Epithelial cell of esophagus (primary cell): Measurements from ENCODE around the gene ZSWIM5.

Experiments used
- DNase-seq: peaks from one replicate; pipeline ENCODE4 v3.0.0; 2010; ENCODE audit warnings: low read depth
- H3K4me3 ChIP-seq: 2 replicates; pipeline ENCODE4 v1.5.1; 2011; ENCODE audit warnings: mild to moderate bottlenecking, low read length, control low read depth
- TF ChIP-seq, protein P1 (sequence below): IDR thresholded peaks from 2 replicates; pipeline ENCODE4 v1.5.1; 2011; ENCODE audit warnings: low read depth, mild to moderate bottlenecking, low read length, control low read depth, inconsistent platforms; ENCODE audit not compliant: insufficient read depth; ENCODE audit errors: missing control alignments

Gene ZSWIM5

DNA sequence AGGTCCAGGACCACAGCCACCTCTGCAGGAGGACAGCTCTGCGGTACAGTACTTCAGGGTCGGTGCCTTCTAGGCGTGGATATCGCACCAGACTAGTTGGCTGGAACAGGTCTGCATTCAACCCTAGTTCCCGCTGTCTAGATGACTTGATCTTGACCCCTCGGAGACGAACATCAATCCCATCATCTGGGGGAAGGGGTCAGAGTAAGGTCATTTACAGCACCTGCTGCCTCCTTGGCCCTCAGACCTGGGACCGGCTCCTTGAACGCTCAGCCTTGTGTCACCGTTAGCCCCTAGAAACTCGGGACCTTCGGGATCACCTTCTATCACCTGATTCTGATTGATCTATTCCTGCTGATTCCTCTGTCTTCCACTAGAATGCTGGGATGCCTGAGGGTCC lies 197.9 kb downstream of the ZSWIM5 start:
- no peak for DNase-seq
- H3K4me3 ChIP-seq, result no peak overlapping the region
- TF ChIP-seq, protein P1, sequence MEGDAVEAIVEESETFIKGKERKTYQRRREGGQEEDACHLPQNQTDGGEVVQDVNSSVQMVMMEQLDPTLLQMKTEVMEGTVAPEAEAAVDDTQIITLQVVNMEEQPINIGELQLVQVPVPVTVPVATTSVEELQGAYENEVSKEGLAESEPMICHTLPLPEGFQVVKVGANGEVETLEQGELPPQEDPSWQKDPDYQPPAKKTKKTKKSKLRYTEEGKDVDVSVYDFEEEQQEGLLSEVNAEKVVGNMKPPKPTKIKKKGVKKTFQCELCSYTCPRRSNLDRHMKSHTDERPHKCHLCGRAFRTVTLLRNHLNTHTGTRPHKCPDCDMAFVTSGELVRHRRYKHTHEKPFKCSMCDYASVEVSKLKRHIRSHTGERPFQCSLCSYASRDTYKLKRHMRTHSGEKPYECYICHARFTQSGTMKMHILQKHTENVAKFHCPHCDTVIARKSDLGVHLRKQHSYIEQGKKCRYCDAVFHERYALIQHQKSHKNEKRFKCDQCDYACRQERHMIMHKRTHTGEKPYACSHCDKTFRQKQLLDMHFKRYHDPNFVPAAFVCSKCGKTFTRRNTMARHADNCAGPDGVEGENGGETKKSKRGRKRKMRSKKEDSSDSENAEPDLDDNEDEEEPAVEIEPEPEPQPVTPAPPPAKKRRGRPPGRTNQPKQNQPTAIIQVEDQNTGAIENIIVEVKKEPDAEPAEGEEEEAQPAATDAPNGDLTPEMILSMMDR, result no peak

DNA sequence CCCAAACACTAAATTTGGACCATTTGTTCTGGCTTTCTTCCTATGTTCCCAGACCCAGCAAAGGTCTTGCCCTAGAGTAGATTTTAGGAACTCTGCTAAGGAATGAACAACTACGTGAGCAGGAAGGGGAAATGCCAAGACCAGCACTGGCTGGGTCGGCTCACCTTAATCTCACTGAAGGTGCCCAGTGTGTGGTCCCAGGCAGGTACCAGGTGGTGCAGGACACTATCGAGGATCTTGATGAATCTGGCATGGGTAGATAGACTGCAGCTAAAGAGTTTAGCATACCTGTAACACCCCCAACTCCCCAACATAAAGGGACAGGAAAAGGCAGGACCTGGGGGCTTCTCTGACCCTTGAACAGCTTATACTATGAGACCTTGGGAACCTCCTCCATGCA lies 198.3 kb downstream of the ZSWIM5 start:
- no peak overlapping the region for H3K4me3 ChIP-seq
- TF ChIP-seq, protein P1, result no peak
- DNase-seq, result no peak

DNA sequence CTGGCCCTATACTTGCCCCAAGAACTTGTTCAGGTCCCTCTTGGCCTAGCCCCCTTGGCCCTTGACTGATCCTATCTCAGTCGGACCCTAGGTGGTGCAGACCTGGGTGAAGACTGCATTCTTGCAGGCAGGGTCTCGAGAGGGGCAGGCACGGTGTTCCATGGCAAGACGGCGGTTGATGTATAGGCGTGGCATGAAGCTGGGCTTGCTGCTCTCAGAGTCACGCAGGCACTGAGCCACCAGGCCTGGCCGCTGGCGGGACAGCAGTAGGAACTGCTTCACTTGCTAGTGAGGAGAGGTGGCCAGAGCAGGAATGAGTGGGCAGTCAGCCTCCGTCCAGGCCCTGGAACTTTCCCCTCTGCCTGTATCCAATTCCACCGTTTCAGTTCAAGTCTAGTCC lies 199.1 kb downstream of the ZSWIM5 start:
- H3K4me3 ChIP-seq, result no peak overlapping the region
- no peak for DNase-seq
- TF ChIP-seq, protein P1, result no peak

DNA sequence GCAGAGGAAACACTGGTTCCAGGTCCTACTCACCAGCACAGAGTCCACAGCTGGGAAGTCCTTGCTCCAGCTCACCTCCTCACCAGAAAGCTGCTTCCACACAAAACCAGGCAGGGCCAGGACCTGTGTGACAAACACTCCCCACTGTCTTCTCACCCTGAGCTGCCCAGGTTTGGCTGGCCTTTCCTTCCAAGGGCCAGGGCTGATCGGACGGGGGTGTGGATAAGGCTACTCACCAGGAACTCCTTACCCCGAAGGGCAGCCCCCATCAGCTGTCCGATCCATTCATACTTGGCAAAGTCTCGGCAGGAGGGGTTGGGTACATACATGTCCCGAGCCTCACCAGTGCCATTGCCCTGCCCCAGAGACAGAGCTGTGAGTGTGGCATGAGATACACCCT lies 200.6 kb downstream of the ZSWIM5 start:
- TF ChIP-seq, protein P1, result no peak
- no peak overlapping the region for H3K4me3 ChIP-seq
- DNase-seq, result no peak

DNA sequence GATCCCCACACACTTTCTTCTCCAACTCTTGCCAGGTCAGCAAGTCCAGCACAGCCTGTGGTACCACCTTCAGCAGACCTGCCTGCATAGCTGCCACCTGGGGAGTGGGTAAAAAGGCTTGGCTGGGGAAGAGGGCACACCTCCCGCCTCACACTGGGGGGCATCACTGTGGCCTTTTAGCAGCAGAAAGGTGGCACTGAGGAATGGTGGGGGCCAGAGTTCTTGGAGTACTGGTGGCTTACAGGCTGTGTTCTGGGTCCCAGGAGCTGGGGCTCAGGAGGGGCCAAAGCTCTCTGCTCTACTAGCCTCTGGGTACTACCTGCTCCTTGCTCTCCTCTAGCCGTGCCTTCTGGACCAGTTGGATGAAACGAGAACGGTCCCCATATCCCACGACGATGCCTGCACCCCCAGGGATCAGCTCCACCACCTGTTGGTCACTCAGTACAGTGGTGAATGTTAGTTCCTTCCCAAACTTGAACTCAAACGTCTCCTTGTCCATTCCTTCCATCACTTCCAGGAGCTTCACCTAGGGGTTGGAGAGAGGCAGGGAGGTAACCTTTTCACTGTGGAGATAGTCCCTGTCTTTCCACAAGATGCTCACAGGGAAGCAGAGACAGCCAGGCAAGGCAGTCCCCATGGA lies 202.0 kb downstream of the ZSWIM5 start:
- no peak overlapping the region for H3K4me3 ChIP-seq

DNA sequence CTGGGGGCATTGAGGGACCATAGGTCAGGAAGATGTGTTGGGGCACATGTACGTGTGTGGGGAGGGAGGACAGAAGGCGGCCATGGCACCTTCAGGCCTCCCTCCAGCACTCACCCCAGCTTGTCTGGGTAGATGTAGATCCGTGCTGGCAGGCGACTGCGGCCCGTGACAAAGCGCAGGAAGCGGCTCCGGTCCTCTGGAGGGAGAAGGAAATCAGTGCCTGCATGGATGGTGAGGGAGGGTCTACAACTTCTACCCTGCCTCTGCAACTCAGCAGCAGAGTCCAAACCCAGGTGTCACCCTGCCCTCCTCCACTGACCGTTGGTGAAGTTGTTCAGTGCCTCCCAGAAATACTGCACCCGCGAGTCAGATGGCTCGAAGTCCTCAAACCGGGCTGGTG lies 202.7 kb downstream of the ZSWIM5 start:
- no peak for DNase-seq
- no peak overlapping the region for H3K4me3 ChIP-seq
- TF ChIP-seq, protein P1, result no peak

More for the DNA sequence above, 202.0 kb downstream of the ZSWIM5 start:
- TF ChIP-seq, protein P1, result no peak
- no peak for DNase-seq
